Stimulated activated CD8-positive, alpha-beta memory T cell treated with anti-CD3 and anti-CD28 coated beads, Interleukin-12 subunit alpha, Interleukin-12 subunit beta, amount 100 ng/mL, for 24 hours (primary cell): ENCODE data around the gene MYBPH.

Source experiments
- DNase-seq: peaks from one replicate; pipeline ENCODE4 v3.0.0-alpha.2; 2020; ENCODE audit errors: extremely low read depth

The MYBPH gene

GRCh38 chr1:203166192-203166940 lies 9.3 kb downstream of the MYBPH start:
- DNase-seq, result no peak

GRCh38 chr1:203165800-203166161 lies 9.8 kb downstream of the MYBPH start:
- DNase-seq, result no peak

GRCh38 chr1:203165101-203165799 lies 10.4 kb downstream of the MYBPH start:
- DNase-seq, result no peak

- DNase-seq, result no peak
Observed at GRCh38 chr1:203163891-203164635, 11.6 kb downstream of the MYBPH start.

GRCh38 chr1:203162403-203162802 lies 13.2 kb downstream of the MYBPH start:
- no peak for DNase-seq

GRCh38 chr1:203161703-203162102 lies 13.9 kb downstream of the MYBPH start:
- DNase-seq, result no peak

- no peak for DNase-seq
Observed at GRCh38 chr1:203161175-203161574, 14.5 kb downstream of the MYBPH start.

GRCh38 chr1:203159844-203160243 lies 15.8 kb downstream of the MYBPH start:
- no peak for DNase-seq

- DNase-seq, result no peak
Observed at GRCh38 chr1:203158960-203159665, 16.5 kb downstream of the MYBPH start.

- DNase-seq, result no peak
Observed at GRCh38 chr1:203158423-203158822, 17.2 kb downstream of the MYBPH start.

GRCh38 chr1:203156280-203156679 lies 19.3 kb downstream of the MYBPH start:
- no peak for DNase-seq

- no peak for DNase-seq
Observed at GRCh38 chr1:203153989-203154821, 21.4 kb downstream of the MYBPH start.

GRCh38 chr1:203153051-203153988 lies 22.3 kb downstream of the MYBPH start:
- DNase-seq, result no peak

- DNase-seq, result no peak
Observed at GRCh38 chr1:203152158-203153034, 23.2 kb downstream of the MYBPH start.

GRCh38 chr1:203151362-203152157 lies 24.1 kb downstream of the MYBPH start:
- no peak for DNase-seq

- DNase-seq, result no peak
Observed at GRCh38 chr1:203150511-203151297, 24.9 kb downstream of the MYBPH start.

GRCh38 chr1:203149188-203149840 lies 26.3 kb downstream of the MYBPH start:
- no peak for DNase-seq
